PC-9 (cell line): ENCODE measurements around the gene SYNGR4. TPM values are rescaled to one million over a fixed set of nuclear protein-coding genes. Genes with fewer than 3 reads are reported as not detected.

Experiments used
- BruUV-seq: library from RNA; stranded (reverse); fragments of 400-500 nt; replicated peaks from 2 replicates; lab custom pipeline; 2021; lab: Mats Ljungman, UMichigan
- CTCF ChIA-PET: fragments of 300-600 bp; sonication (Branson Sonifier 250); formaldehyde crosslinking; loops from one replicate; lab custom pipeline; 2022; ENCODE audit warnings: antibody characterized with exemption; lab: Charles Lee
- POLR2A ChIA-PET: fragments of 300-600 bp; sonication (Branson Sonifier 250); formaldehyde crosslinking; loops from one replicate; lab custom pipeline; 2022; ENCODE audit warnings: antibody characterized with exemption; ENCODE audit not compliant: unreplicated experiment; lab: Charles Lee
- DNase-seq, 2 experiments: peaks; one replicate each; pipeline versions ENCODE4 v3.0.0 to v3.0.0-alpha.2; 2015 to 2022; ENCODE audit warnings: mixed read lengths in 1 of 2
- H2AFZ ChIP-seq: fragments of 200-600 bp; sonication (generic); 2 replicates; pipeline ENCODE4 v1.8.1; 2017; ENCODE audit warnings: antibody characterized with exemption
- H3F3A ChIP-seq: fragments of 200-600 bp; sonication (generic); 2 replicates; pipeline ENCODE4 v1.8.1; 2017; ENCODE audit warnings: antibody characterized with exemption, mild to moderate bottlenecking, low read depth; ENCODE audit not compliant: insufficient read depth
- H3K27ac ChIP-seq: fragments of 200-600 bp; sonication (generic); 2 replicates; pipeline ENCODE4 v1.6.1; 2016; ENCODE audit warnings: mixed run types
- H3K27me3 ChIP-seq: fragments of 200-600 bp; sonication (generic); 2 replicates; pipeline ENCODE4 v1.6.1; 2016; ENCODE audit warnings: low read depth, mixed run types; ENCODE audit not compliant: insufficient read depth
- H3K36me3 ChIP-seq: fragments of 200-600 bp; sonication (generic); 2 replicates; pipeline ENCODE4 v1.6.1; 2016; ENCODE audit warnings: low read depth, mixed run types
- H3K4me1 ChIP-seq: fragments of 200-600 bp; sonication (generic); replicated peaks from 2 replicates; pipeline ENCODE4 v1.6.1; 2016; ENCODE audit warnings: mixed run types; ENCODE audit not compliant: insufficient read depth
- H3K4me2 ChIP-seq: fragments of 200-600 bp; sonication (generic); 2 replicates; pipeline ENCODE4 v1.6.1; 2017; ENCODE audit warnings: mixed run types
- H3K4me3 ChIP-seq: fragments of 200-600 bp; sonication (generic); 2 replicates; pipeline ENCODE4 v1.6.1; 2016; ENCODE audit warnings: mixed run types
- H3K79me2 ChIP-seq: fragments of 200-600 bp; sonication (generic); 2 replicates; pipeline ENCODE4 v1.6.1; 2017; ENCODE audit warnings: low read depth, mixed run types
- H3K9me2 ChIP-seq: fragments of 200-600 bp; sonication (generic); 2 replicates; pipeline ENCODE4 v1.8.1; 2017; ENCODE audit warnings: mild to moderate bottlenecking; ENCODE audit not compliant: insufficient read depth
- H3K9me3 ChIP-seq: fragments of 200-600 bp; sonication (generic); 2 replicates; pipeline ENCODE4 v1.8.1; 2016; ENCODE audit warnings: low read depth; ENCODE audit not compliant: insufficient read depth
- H4K20me1 ChIP-seq: fragments of 200-600 bp; sonication (generic); 2 replicates; pipeline ENCODE4 v1.8.1; 2017; ENCODE audit not compliant: insufficient read depth
- CTCF ChIP-seq: fragments of 200-600 bp; sonication (generic); conservative IDR thresholded peaks from 2 replicates; pipeline ENCODE4 v1.6.1; 2017; ENCODE audit warnings: mixed run types, antibody characterized with exemption, mild to moderate bottlenecking, moderate library complexity
- EZH2 ChIP-seq: fragments of 200-600 bp; sonication (generic); IDR thresholded peaks from 2 replicates; pipeline ENCODE4 v1.8.0; 2017; ENCODE audit warnings: antibody characterized with exemption, low read depth
- intact Hi-C: fragments of 100-400 bp; cut with micrococcal nuclease; formaldehyde crosslinking; loops from one replicate; pipeline ENCODE4 v1.10.0; 2022; ENCODE audit not compliant: unreplicated experiment
- total RNA-seq: library from RNA; stranded (reverse); gene quantifications from 2 replicates; pipeline ENCODE4 v1.2.3, GENCODE V29; 2021

The SYNGR4 gene
- total RNA-seq, 1 experiment from 2014 or later, result 1.3 TPM

DNA sequence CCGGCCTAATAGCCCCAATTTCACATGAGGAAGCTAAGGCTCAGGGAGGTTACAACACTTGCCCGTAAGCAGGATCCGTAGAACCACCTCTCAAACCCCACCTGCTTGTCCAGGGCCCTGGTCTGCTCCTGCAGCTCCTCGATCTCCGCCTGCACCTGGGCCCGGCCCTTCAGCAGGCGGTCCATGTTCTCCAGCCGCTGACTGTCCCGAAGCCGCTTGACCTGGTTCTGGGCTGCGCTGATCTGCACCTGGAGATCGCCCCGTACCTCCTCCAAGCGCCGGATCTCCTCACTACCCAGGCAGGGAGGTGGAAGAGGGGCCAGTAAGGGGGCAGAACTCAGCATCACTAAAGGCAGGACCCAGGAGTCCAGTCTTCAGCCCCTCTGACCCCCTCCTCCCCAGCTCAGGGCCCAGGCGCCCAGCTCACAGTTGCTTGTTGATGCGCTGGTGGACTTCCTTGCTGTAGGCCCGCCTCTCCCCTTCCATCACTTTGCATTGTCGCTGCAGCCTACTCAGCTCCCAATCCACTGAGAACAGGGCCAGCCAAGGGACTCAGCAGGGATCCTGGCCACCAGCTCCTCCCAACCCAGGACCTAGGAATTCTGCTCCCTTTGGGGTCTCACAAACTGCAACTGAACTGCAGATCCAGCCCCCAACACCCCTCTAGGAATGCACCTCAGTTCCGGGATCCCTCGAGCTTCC, 45.7 kb upstream of the SYNGR4 start:
- no TSS peak for BruUV-seq
- no peaks in the 10 kb centered on the region for H3K9me3 ChIP-seq
- no peaks in the 10 kb centered on the region for H3K36me3 ChIP-seq
- TF ChIP-seq EZH2 (no peak), CTCF (no peak)
- no peaks in the 10 kb centered on the region for H3K27me3 ChIP-seq
- H3K4me2 ChIP-seq, result no peak overlapping the region
- H2AFZ ChIP-seq, result no peak overlapping the region
- no peak overlapping the region for H3K27ac ChIP-seq
- H3K79me2 ChIP-seq, result no peaks in the 10 kb centered on the region
- no peak for DNase-seq
- CTCF ChIA-PET, result interaction anchor here (0.5 kb wide), 1 partner anchor 267 kb away, joined by 3 read pairs; no protein-coding TSS in a partner anchor
- H3K4me3 ChIP-seq, result no peak overlapping the region
- no peaks in the 10 kb centered on the region for H3K9me2 ChIP-seq
- H3F3A ChIP-seq, result peaks cover 39% of the 10 kb centered on the region
- no peaks in the 10 kb centered on the region for H4K20me1 ChIP-seq
- POLR2A ChIA-PET, result interaction anchor here (0.5 kb wide), 1 partner anchor 16 kb away, joined by 56 read pairs; no protein-coding TSS in a partner anchor
- H3K4me1 ChIP-seq, result peaks cover 36% of the 10 kb centered on the region
- intact Hi-C loops, result no loop called here

- peak; percentile 57 to 90 for DNase-seq
- Histone ChIP-seq H3K4me3 (no peak overlapping the region), H3K79me2 (no peaks in the 10 kb centered on the region), H2AFZ (no peak overlapping the region), H3K27me3 (no peaks in the 10 kb centered on the region), H3K36me3 (no peaks in the 10 kb centered on the region), H3F3A (peaks cover 42% of the 10 kb centered on the region), H3K4me2 (no peak overlapping the region), H4K20me1 (no peaks in the 10 kb centered on the region), H3K9me2 (no peaks in the 10 kb centered on the region), H3K9me3 (no peaks in the 10 kb centered on the region), H3K4me1 (peaks cover 39% of the 10 kb centered on the region), H3K27ac (no peak overlapping the region)
- CTCF ChIA-PET, result interaction anchor here (0.5 to 1.0 kb wide), 6 partner anchors 13 to 182 kb away, joined by 3 to 13 read pairs (median 7); partner anchors contain the start of genes SYNGR4 and TMEM143
- no peak for TF ChIP-seq EZH2
- peak; percentile 94 for TF ChIP-seq CTCF
- POLR2A ChIA-PET, result interaction anchor here (0.6 kb wide), 2 partner anchors 44 to 299 kb away, joined by 4 to 28 read pairs; partner anchors contain the start of genes SPHK2, SYNGR4 and TMEM143
- intact Hi-C loops, result loop anchor here (1.0 to 5.0 kb wide), 9 partner anchors 13 to 269 kb away; partner anchors contain the start of genes GRIN2D, GRWD1, SYNGR4 and TMEM143
- BruUV-seq, result no TSS peak
Observed at GRCh38 chr19:48319647-48320541, 44.3 kb upstream of the SYNGR4 start.

DNA sequence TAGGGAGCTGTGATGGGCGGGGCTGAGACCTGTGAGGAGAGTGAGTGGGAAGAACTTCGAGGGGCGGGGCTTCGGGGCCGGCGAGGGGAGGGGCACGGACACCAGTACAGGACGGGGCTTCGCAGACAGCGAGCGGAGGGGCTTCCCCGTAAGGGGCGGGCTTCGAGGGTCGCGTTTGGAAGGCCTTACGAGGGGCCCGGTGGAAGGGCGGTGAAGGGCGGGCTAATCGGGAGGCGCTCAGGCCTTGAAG, 42.9 kb upstream of the SYNGR4 start:
- Histone ChIP-seq H3K9me3 (no peaks in the 10 kb centered on the region), H4K20me1 (no peaks in the 10 kb centered on the region), H3K9me2 (no peaks in the 10 kb centered on the region), H3K4me2 (peak overlapping the region; percentile 98), H3K4me3 (peak overlapping the region; percentile 83), H3K79me2 (no peaks in the 10 kb centered on the region), H3K27ac (peak overlapping the region; percentile 90), H3K4me1 (peaks cover 53% of the 10 kb centered on the region), H2AFZ (peak overlapping the region; percentile 96), H3F3A (peaks cover 45% of the 10 kb centered on the region), H3K27me3 (no peaks in the 10 kb centered on the region), H3K36me3 (no peaks in the 10 kb centered on the region)
- DNase-seq, result peak; percentile 90 to 98
- no TSS peak for BruUV-seq
- POLR2A ChIA-PET, result interaction anchor here (0.5 to 1.8 kb wide), 9 partner anchors 9 to 298 kb away, joined by 4 to 27 read pairs (median 14); partner anchors contain the start of genes GRWD1 and RPL18
- intact Hi-C loops, result loop anchor here (2.0 to 5.0 kb wide), 6 partner anchors 41 to 181 kb away; partner anchors contain the start of genes GRIN2D, GRWD1, SYNGR4 and TMEM143
- TF ChIP-seq CTCF (no peak), EZH2 (no peak)
- CTCF ChIA-PET, result interaction anchor here (0.5 to 1.8 kb wide), 6 partner anchors 12 to 263 kb away, joined by 3 to 20 read pairs (median 5); partner anchors contain the start of genes SYNGR4 and TMEM143
